Measurements from ENCODE around the gene SLC35A1.

The SLC35A1 gene

DNA sequence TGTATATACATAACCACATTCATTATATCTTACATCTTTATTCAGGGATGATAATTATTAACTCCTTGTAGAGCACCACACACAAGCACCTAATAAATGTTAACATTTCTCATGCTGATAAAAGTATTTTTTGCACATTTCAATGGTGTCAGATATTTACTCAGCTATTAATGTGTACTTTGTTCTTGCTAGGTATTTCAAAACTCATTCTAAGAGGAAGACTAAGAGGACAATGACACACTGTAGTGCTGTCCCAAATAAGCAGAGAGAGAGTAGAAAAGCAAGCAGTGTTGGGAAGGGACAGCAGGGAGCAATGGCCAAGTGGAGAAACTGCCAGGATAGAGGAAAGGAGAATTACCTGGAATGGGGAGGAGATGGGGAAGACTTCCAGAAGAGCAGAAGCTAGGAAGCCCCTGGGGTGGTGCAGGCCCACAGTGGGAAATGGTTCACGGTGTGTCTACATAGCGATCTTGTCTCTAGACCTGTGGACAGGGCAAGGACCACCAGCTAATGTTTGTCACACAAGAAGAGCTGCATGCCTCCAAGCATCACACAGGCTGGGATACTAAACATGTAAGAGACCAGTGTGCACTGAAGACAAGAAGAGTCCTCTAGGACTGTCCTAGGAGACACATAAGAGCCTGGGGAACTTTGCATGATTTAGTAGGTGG is 61.7 kb downstream of the SLC35A1 start:
- DNase-seq = no peak

DNA sequence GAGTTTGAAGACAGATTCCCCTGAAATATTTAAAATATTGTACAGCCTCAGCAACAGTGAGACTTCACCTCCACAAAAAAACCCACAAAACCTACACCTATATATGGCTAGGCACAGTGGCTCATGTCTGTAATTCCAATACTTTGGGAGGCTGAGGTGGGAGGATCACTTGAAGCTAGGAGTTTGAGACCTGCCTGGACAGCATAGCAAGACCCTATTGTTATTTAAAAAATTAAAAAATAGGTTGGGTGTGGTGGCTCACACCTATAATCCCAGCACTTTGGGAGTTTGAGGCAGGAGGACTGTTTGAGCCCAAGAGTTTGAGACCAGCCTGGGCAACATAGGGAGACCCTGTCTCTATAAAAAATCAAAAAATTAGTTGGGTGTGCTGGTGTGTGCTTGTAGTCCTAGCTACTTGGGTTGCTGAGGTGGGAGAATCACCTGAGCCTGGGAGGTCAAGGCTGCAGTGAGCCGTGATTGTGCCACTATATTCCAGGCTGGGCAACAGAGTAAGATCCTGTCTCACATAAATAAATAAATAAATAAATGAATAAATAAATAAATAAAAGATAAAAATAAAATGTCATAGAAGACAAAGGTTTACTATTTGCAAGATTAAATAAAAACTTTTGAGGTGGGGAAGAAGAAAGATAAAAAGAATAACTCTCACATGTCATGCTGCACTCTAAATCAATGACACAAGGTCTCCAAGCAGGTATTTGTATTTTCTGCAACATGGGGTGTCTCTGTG is 65.9 kb downstream of the SLC35A1 start:
- DNase-seq = no peak

GRCh38 chr6:87539554-87539953 is 66.8 kb downstream of the SLC35A1 start:
- no peak for DNase-seq

DNA sequence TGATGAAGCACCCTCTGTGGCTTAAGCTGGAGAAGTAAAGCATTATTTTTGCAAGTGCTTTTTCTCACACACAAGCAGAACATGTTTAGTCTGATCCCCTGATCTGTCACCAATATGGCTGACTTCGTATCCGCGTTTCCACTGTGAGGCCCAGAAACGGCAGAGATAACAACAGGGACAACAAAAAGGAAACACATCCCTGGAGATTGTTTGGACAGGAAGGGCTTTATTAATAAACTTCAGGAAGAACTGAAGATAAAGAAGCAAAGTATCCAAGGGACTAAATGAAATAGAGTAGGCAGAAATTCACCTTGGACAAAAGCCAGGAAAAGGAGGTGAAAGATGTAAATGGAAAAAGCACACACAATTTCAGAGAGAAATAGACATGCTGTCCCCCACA is 67.8 kb downstream of the SLC35A1 start:
- DNase-seq = no peak

GRCh38 chr6:87541041-87541440 is 68.3 kb downstream of the SLC35A1 start:
- no peak for DNase-seq

DNA sequence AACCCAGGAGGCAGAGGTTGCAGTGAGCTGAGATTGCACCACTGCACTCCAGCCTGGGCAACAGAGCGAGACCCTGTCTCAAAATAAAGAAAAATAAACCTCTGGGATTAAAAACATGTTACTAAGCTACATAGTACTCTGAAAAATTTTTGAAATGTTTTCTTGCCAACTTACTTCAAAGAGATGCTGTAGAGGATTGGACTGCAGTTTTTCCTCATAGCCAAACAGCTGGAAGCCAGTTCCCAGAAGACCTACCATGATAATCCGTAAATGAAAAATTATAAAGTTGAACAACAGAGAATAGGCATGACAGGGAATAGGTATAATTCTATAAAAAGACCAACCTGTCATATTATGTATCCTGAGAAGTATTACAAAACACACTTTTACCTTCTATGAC is 69.0 kb downstream of the SLC35A1 start:
- DNase-seq = no peak

- no peak for DNase-seq
Observed at GRCh38 chr6:87543696-87544473, 71.1 kb downstream of the SLC35A1 start.

GRCh38 chr6:87544474-87544735 is 71.6 kb downstream of the SLC35A1 start:
- no peak for DNase-seq

GRCh38 chr6:87551799-87552198 is 79.0 kb downstream of the SLC35A1 start:
- DNase-seq = no peak

DNA sequence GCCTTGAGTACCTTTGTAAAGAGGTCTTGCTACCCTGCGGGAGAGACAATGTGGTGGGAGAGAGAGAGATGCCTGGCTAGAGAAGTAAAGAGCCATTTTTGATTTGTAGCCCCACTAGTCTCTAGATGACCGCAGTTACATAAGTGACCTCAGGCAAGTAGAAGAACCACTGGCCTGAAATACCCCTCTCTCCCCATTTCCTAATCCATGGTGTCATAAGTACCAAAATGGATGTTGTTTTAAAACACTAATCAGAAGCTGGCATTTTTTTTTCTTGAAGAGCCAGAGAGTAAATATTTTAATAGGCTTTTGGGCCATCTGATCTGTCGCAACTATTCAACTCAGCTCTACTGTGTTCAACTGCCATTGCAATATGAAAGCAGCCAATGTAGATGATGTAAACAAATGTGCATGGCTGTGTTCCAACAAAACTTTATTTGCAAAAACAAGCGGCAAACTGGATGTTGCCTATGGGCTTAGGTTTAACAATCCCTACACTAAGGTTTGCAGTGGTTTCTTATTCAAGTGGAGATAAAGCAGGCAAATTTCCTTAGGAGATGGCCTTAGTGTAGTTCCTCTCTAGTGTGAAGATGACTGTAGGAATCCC is 80.5 kb downstream of the SLC35A1 start:
- no peak for DNase-seq

DNA sequence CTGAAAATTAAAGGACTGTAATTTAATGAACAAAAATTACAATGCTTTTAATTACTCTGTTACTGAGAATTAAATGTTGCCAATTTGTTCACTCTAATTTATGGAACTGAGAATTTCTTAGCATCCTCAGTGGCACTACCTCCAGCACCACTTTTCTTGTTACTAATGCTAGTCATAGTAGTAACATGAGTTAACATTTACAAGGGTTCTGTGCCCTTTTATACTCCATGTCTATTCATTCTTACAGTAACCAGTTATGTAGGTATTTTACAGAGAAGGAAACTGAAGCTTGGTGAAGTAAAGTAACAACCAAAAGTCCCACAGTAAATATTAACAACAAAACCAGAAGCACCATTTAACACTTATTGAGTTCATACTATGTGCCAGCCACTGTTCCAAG is 82.7 kb downstream of the SLC35A1 start:
- DNase-seq = no peak

GRCh38 chr6:87558446-87558845 is 85.7 kb downstream of the SLC35A1 start:
- DNase-seq = no peak

GRCh38 chr6:87561017-87561416 is 88.2 kb downstream of the SLC35A1 start:
- DNase-seq = no peak
